Stimulated activated CD4-positive, alpha-beta T cell treated with anti-CD3 and anti-CD28 coated beads, Interleukin-2, amount 100 ng/mL, for 24 hours (primary cell): ENCODE measurements around the gene LRRN4.

ENCODE experiments used
- DNase-seq, 2 donors: peaks; one replicate each; pipeline ENCODE4 v3.0.0-alpha.2; 2020

LRRN4 gene

GRCh38 chr20:6053776-6054688 lies at the start of gene LRRN4:
LRRN4 (minus strand) TSS chr20:6054060; CDS start chr20:6052799, 1,261 bp downstream.
- no peak for DNase-seq

GRCh38 chr20:6103301-6103700 lies 49.4 kb upstream of the LRRN4 start:
- no peak for DNase-seq

- no peak for DNase-seq
Observed at GRCh38 chr20:6101346-6101745, 47.5 kb upstream of the LRRN4 start.

GRCh38 chr20:6100246-6100645 lies 46.4 kb upstream of the LRRN4 start:
- DNase-seq = no peak

- no peak for DNase-seq
Observed at GRCh38 chr20:6099819-6100218, 46.0 kb upstream of the LRRN4 start.

- DNase-seq = no peak
Observed at GRCh38 chr20:6095409-6095808, 41.5 kb upstream of the LRRN4 start.

GRCh38 chr20:6094565-6094964 lies 40.7 kb upstream of the LRRN4 start:
- no peak for DNase-seq

GRCh38 chr20:6094063-6094462 lies 40.2 kb upstream of the LRRN4 start:
- DNase-seq = no peak

- DNase-seq = no peak
Observed at GRCh38 chr20:6091661-6092060, 37.8 kb upstream of the LRRN4 start.

- DNase-seq = no peak
Observed at GRCh38 chr20:6086868-6087267, 33.0 kb upstream of the LRRN4 start.

- DNase-seq = no peak
Observed at GRCh38 chr20:6083926-6084325, 30.1 kb upstream of the LRRN4 start.

- DNase-seq = no peak
Observed at GRCh38 chr20:6081236-6081635, 27.4 kb upstream of the LRRN4 start.

GRCh38 chr20:6079016-6079415 lies 25.2 kb upstream of the LRRN4 start:
- DNase-seq = no peak

- DNase-seq = no peak
Observed at GRCh38 chr20:6075428-6076219, 21.8 kb upstream of the LRRN4 start.

GRCh38 chr20:6074784-6075183 lies 20.9 kb upstream of the LRRN4 start:
- no peak for DNase-seq

- no peak for DNase-seq
Observed at GRCh38 chr20:6074145-6074561, 20.3 kb upstream of the LRRN4 start.

- DNase-seq = no peak
Observed at GRCh38 chr20:6070829-6071695, 17.2 kb upstream of the LRRN4 start.

- DNase-seq = no peak
Observed at GRCh38 chr20:6069669-6070068, 15.8 kb upstream of the LRRN4 start.

GRCh38 chr20:6067763-6068318 lies 14.0 kb upstream of the LRRN4 start:
- no peak for DNase-seq

- no peak for DNase-seq
Observed at GRCh38 chr20:6066582-6066981, 12.7 kb upstream of the LRRN4 start.

- no peak for DNase-seq
Observed at GRCh38 chr20:6061544-6061943, 7.7 kb upstream of the LRRN4 start.

GRCh38 chr20:6060213-6060612 lies 6.4 kb upstream of the LRRN4 start:
- no peak for DNase-seq
